ENCODE data around the gene VSIR. TPM values are rescaled to one million over a fixed set of nuclear protein-coding genes. Genes with fewer than 3 reads are reported as not detected.

Gene VSIR
- polyA plus RNA-seq, 1 of the 3 experiments (the other 2 are of a cell fraction) = 11.3 TPM

- TF ChIP-seq EP300 (IDR thresholded peaks at IDR 0.05; ENCODE audit: borderline replicate concordance in 1 of 2, low read depth in 1 of 2, low read length in 1 of 2) = no peak
- no peak for TF ChIP-seq POLR2AphosphoS5 (IDR thresholded peaks at IDR 0.05; ENCODE audit: low read depth, low read length)
- Histone ChIP-seq H3F3A (replicated peaks; ENCODE audit: insufficient read depth) (no peaks in the 10 kb centered on the region), H2AFZ (ENCODE audit: low read depth) (no peak overlapping the region), H3K27me3 (ENCODE audit: insufficient read depth) (no peaks in the 10 kb centered on the region; the same call in 1 of the 2 replicates), H3K4me3 (ENCODE audit: low read depth in 2 of 2, low read length in 1 of 2) (no peak overlapping the region), H3K4me2 (no peak overlapping the region), H3K36me3 (replicated peaks in 1 of 2; ENCODE audit: control insufficient read depth in 1 of 2, insufficient read depth in 2 of 2, low read length in 1 of 2) (no peaks in the 10 kb centered on the region), H3K9me3 (no peaks in the 10 kb centered on the region), H3K9ac (no peak overlapping the region), H3K9me2 (no peaks in the 10 kb centered on the region), H3K4me1 (ENCODE audit: control insufficient read depth in 1 of 2, insufficient read depth in 2 of 2, low read depth in 1 of 2, low read length in 1 of 2) (no peaks in the 10 kb centered on the region), H3K27ac (ENCODE audit: low read depth in 2 of 2, low read length in 1 of 2) (no peak overlapping the region), H3K79me2 (ENCODE audit: insufficient read depth) (no peaks in the 10 kb centered on the region), H4K20me1 (ENCODE audit: insufficient read depth) (no peaks in the 10 kb centered on the region)
- WGBS (ENCODE audit: low lambda C conversion rate) = 66% methylated on average over 2 of the region's 17 CpGs
- CTCF ChIA-PET = interaction anchor here (0.6 to 5.9 kb wide), 6 partner anchors 11 to 112 kb away, joined by 3 to 51 read pairs (median 3); partner anchors contain the start of gene VSIR
- POLR2A ChIA-PET = no interaction called here
- no peak for DNase-seq
Measured at GRCh38 chr10:71783917-71784678, 10.8 kb upstream of the VSIR start.

DNA sequence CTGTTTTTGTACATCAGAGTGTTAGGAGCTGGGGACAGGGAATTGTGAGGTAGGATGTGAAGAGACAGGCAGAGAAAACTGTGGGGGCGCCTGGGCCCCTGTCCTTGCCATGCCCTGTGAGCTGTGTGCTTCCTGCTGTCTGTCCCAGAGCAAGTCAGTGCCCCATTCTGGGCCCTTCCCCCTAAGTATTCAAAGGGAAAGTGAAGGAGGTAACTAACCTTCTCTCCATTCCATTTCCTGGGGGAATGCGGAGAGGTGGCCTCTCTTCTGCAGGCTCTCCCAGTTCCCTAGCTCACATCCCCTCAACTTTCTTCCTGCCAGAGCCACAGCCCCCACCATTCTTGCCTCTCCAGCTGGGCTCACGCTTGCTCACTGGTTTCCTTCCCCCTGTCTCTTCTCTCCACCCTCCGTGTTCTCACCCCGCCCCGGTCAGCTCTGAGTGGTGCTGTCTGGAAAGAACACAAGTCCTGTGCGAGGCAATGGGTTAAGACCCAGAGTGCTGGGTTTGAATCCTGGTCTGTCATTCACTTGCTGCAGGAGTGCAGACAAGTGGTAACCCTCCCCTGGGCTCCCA, 9.7 kb upstream of the VSIR start:
- CTCF ChIA-PET = interaction anchor here (1.5 to 5.9 kb wide), 3 partner anchors 10 to 86 kb away, joined by 3 to 51 read pairs (median 9); partner anchors contain the start of gene VSIR

GRCh38 chr10:71782221-71782916, 9.0 kb upstream of the VSIR start:
- Histone ChIP-seq H3K9ac (no peak overlapping the region), H4K20me1 (ENCODE audit: insufficient read depth) (no peaks in the 10 kb centered on the region), H3K79me2 (ENCODE audit: insufficient read depth) (no peaks in the 10 kb centered on the region), H3K4me2 (no peak overlapping the region), H3K9me3 (no peaks in the 10 kb centered on the region), H3K27ac (ENCODE audit: low read depth in 2 of 2, low read length in 1 of 2) (no peak overlapping the region), H3K4me1 (ENCODE audit: control insufficient read depth in 1 of 2, insufficient read depth in 2 of 2, low read depth in 1 of 2, low read length in 1 of 2) (no peaks in the 10 kb centered on the region), H3K36me3 (replicated peaks in 1 of 2; ENCODE audit: control insufficient read depth in 1 of 2, insufficient read depth in 2 of 2, low read length in 1 of 2) (no peaks in the 10 kb centered on the region), H3F3A (replicated peaks; ENCODE audit: insufficient read depth) (no peaks in the 10 kb centered on the region), H3K4me3 (ENCODE audit: low read depth in 2 of 2, low read length in 1 of 2) (no peak overlapping the region), H2AFZ (ENCODE audit: low read depth) (no peak overlapping the region), H3K9me2 (no peaks in the 10 kb centered on the region), H3K27me3 (ENCODE audit: insufficient read depth) (no peaks in the 10 kb centered on the region; the same call in 1 of the 2 replicates)
- 50% methylated on average over 6 of the region's 6 CpGs for WGBS (ENCODE audit: low lambda C conversion rate)
- POLR2A ChIA-PET = no interaction called here
- no peak for DNase-seq
- CTCF ChIA-PET = interaction anchor here (0.7 to 5.9 kb wide), 5 partner anchors 9 to 114 kb away, joined by 3 to 51 read pairs (median 5); partner anchors contain the start of gene VSIR
- TF ChIP-seq POLR2AphosphoS5 (IDR thresholded peaks at IDR 0.05; ENCODE audit: low read depth, low read length) = no peak
- TF ChIP-seq GABPA (IDR thresholded peaks at IDR 0.05; ENCODE audit: low read depth) = no peak
- no peak for TF ChIP-seq ZBTB33 (IDR thresholded peaks at IDR 0.05; ENCODE audit: borderline replicate concordance, low read depth)
- no peak for TF ChIP-seq SMC3 (IDR thresholded peaks at IDR 0.05; ENCODE audit: low read depth, low read length)
- TF ChIP-seq SIN3A (IDR thresholded peaks at IDR 0.05; ENCODE audit: borderline replicate concordance, low read depth, low read length) = no peak
- no peak for TF ChIP-seq MXI1 (IDR thresholded peaks at IDR 0.05; ENCODE audit: low read depth, low read length)
- TF ChIP-seq, protein P1, sequence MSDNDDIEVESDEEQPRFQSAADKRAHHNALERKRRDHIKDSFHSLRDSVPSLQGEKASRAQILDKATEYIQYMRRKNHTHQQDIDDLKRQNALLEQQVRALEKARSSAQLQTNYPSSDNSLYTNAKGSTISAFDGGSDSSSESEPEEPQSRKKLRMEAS (IDR thresholded peaks at IDR 0.05; ENCODE audit: low read depth) = no peak
- no peak for TF ChIP-seq TEAD4 (IDR thresholded peaks at IDR 0.05; ENCODE audit: borderline replicate concordance, insufficient read depth)
- TF ChIP-seq EZH2phosphoT487 (IDR thresholded peaks at IDR 0.05; ENCODE audit: borderline replicate concordance, low read depth) = no peak
- TF ChIP-seq TCF12 (IDR thresholded peaks at IDR 0.05) = no peak
- no peak for TF ChIP-seq RFX5 (IDR thresholded peaks at IDR 0.05; ENCODE audit: low read length)
- no peak for TF ChIP-seq GATA2 (CRISPR knock-in tag; IDR thresholded peaks at IDR 0.05)
- no peak for TF ChIP-seq YY1 (IDR thresholded peaks at IDR 0.05; ENCODE audit: low read depth)
- TF ChIP-seq RAD21 (IDR thresholded peaks at IDR 0.05; ENCODE audit: low read length) = no peak
- no peak for TF ChIP-seq NRF1 (IDR thresholded peaks at IDR 0.05; ENCODE audit: low read depth, low read length)

More for the DNA sequence above, 9.7 kb upstream of the VSIR start:
- no peak overlapping the region for H3K9ac ChIP-seq
- 73% methylated on average over 7 of the region's 7 CpGs for WGBS (ENCODE audit: low lambda C conversion rate)
- POLR2A ChIA-PET = no interaction called here
- H3K9me3 ChIP-seq = no peaks in the 10 kb centered on the region
- DNase-seq = no peak
- no peak overlapping the region for H3K4me2 ChIP-seq
- H3K79me2 ChIP-seq (ENCODE audit: insufficient read depth) = no peaks in the 10 kb centered on the region
- H2AFZ ChIP-seq (ENCODE audit: low read depth) = no peak overlapping the region
- H3K27me3 ChIP-seq (ENCODE audit: insufficient read depth) = no peaks in the 10 kb centered on the region; the same call in 1 of the 2 replicates
- no peaks in the 10 kb centered on the region for H3K4me1 ChIP-seq (ENCODE audit: control insufficient read depth in 1 of 2, insufficient read depth in 2 of 2, low read depth in 1 of 2, low read length in 1 of 2)
- no peaks in the 10 kb centered on the region for H3K9me2 ChIP-seq
- TF ChIP-seq TAF1 (IDR thresholded peaks at IDR 0.05; ENCODE audit: borderline replicate concordance, low read depth, low read length) (no peak), CHD2 (IDR thresholded peaks at IDR 0.05; ENCODE audit: low read length, partially characterized antibody) (no peak), MEF2A (IDR thresholded peaks at IDR 0.05; ENCODE audit: borderline replicate concordance, low read depth) (no peak), EP300 (IDR thresholded peaks at IDR 0.05; ENCODE audit: borderline replicate concordance in 1 of 2, low read depth in 1 of 2, low read length in 1 of 2) (no peak), FOXM1 (IDR thresholded peaks at IDR 0.05; ENCODE audit: low read depth) (no peak), POLR2AphosphoS5 (IDR thresholded peaks at IDR 0.05; ENCODE audit: low read depth, low read length) (no peak)
- H3F3A ChIP-seq (replicated peaks; ENCODE audit: insufficient read depth) = no peaks in the 10 kb centered on the region
- H4K20me1 ChIP-seq (ENCODE audit: insufficient read depth) = no peaks in the 10 kb centered on the region
- H3K27ac ChIP-seq (ENCODE audit: low read depth in 2 of 2, low read length in 1 of 2) = no peak overlapping the region
- no peak overlapping the region for H3K4me3 ChIP-seq (ENCODE audit: low read depth in 2 of 2, low read length in 1 of 2)
- H3K36me3 ChIP-seq (replicated peaks in 1 of 2; ENCODE audit: control insufficient read depth in 1 of 2, insufficient read depth in 2 of 2, low read length in 1 of 2) = no peaks in the 10 kb centered on the region
